A549 (cell line): ENCODE results near the gene ADAMTS13.

Experiments used
- CBX8 ChIP-seq: fragments of 200-600 bp; sonication (generic); IDR thresholded peaks from 2 replicates; pipeline ENCODE4 v1.6.1; 2016
- CTCF ChIP-seq: fragments of >200 bp; sonication (Bioruptor Twin); formaldehyde crosslinking; IDR thresholded peaks from 3 replicates; pipeline ENCODE4 v1.5.1; 2016
- EHMT2 ChIP-seq: fragments of 200-600 bp; sonication (generic); IDR thresholded peaks from 2 replicates; pipeline ENCODE4 v1.6.1; 2016; ENCODE audit warnings: antibody characterized with exemption, low read depth, mild to moderate bottlenecking, moderate library complexity
- GATA3 ChIP-seq: IDR thresholded peaks from 2 replicates; pipeline ENCODE4 v1.6.1; 2012; ENCODE audit warnings: borderline replicate concordance
- HOXA7 ChIP-seq: fragments of 250-450 bp; sonication (Bioruptor Pico); IDR thresholded peaks from 2 replicates; pipeline ENCODE4 v1.5.0; 2020; ENCODE audit warnings: mild to moderate bottlenecking, moderate library complexity
- JUNB ChIP-seq: fragments of >200 bp; sonication (Bioruptor Twin); formaldehyde crosslinking; IDR thresholded peaks from 2 replicates; pipeline ENCODE4 v1.6.1; 2016
- POLR2A ChIP-seq: IDR thresholded peaks from 2 replicates; pipeline ENCODE4 v1.6.1; 2012; ENCODE audit warnings: mild to moderate bottlenecking, low read length

DNA sequence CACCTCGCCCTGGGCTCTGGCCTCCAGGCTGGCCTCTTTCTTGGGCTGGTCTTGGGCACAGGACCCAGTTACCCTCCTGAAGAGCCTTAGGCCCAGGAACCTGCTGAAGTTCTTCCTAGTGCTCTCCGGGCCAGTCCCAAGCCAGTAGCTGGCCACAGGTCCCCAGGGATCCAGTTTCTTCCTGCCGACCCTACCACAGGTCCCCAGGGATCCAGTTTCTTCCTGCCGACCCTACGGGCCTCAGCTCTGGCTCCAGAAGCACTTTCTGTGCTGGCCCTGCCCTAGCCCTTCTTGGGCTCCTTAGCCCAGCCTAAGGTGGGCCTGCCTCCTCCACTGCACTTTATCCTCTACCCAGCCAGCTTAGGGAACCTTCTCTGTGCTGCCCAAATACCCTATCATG lies 19.4 kb downstream of the ADAMTS13 start:
- TF ChIP-seq GATA3 = no peak
- no peak for TF ChIP-seq JUNB
- no peak for TF ChIP-seq POLR2A
- no peak for TF ChIP-seq CBX8
- TF ChIP-seq CTCF = no peak
- TF ChIP-seq HOXA7 (CRISPR knock-in tag) = no peak
- no peak for TF ChIP-seq EHMT2
